ENCODE results near the gene NOX5. TPM values are rescaled to one million over a fixed set of nuclear protein-coding genes. Genes with fewer than 3 reads are reported as not detected.

Gene NOX5
- total and polyA plus RNA-seq, 2 of the 4 experiments (the other 2 are of a cell fraction), result 0.07 TPM; not detected in 1

DNA sequence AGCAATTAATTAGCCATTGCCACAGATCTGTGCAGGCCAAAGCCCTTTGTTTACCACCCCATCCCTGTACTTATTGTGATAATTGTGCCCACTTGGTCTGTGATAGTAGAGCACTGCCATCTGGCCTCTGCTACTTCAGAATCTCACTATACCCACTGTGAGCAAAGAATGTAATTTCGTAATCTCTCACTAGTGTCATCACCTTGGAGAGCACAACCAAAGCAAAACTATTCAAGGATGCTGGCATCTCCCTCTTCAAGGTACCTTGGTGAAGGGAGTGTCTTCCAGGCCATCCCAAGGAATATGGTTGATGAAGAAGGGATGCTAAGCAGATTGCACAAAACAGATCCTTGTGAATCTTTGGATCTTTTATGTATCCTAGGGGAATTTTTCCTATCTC lies 34.7 kb upstream of the NOX5 start:
- no peaks in the 10 kb centered on the region for H3K9me1 ChIP-seq (ENCODE audit: insufficient read depth, low read length)
- H4K5ac ChIP-seq (ENCODE audit: low read depth, low read length), result no peak overlapping the region
- no peaks in the 10 kb centered on the region for H3K79me1 ChIP-seq (ENCODE audit: low read depth in 1 of 2, low read length in 2 of 2)
- H3K4me1 ChIP-seq (ENCODE audit: control insufficient read depth, insufficient read depth, low read length), result no peaks in the 10 kb centered on the region
- WGBS, 2 experiments (ENCODE audit: extremely low coverage in 2 of 2, insufficient read length in 1 of 2), result no CpG with 5 or more reads among the region's 1 CpG
- H3K9ac ChIP-seq (ENCODE audit: low read depth, low read length), result no peak overlapping the region
- H3K4me2 ChIP-seq (ENCODE audit: low read depth, low read length), result no peak overlapping the region
- ChIA-PET POLR2A (ENCODE audit: unreplicated experiment) (no interaction called here), CTCF (no interaction called here)
- H2BK20ac ChIP-seq (ENCODE audit: low read depth, low read length), result no peak overlapping the region
- TF ChIP-seq RFX5 (IDR thresholded peaks at IDR 0.05; ENCODE audit: low read depth, low read length) (no peak), MXI1 (IDR thresholded peaks at IDR 0.05; ENCODE audit: borderline replicate concordance, low read depth, low read length) (no peak), MAZ (IDR thresholded peaks at IDR 0.05; ENCODE audit: borderline replicate concordance, low read depth, low read length) (no peak), FOS (IDR thresholded peaks at IDR 0.05; ENCODE audit: low read depth, low read length) (no peak), USF2 (IDR thresholded peaks at IDR 0.05; ENCODE audit: low read depth, low read length) (no peak), ELK1 (IDR thresholded peaks at IDR 0.05; ENCODE audit: borderline replicate concordance, low read depth, low read length) (no peak), POLR2A (IDR thresholded peaks at IDR 0.05; ENCODE audit: low read depth, low read length) (no peak), RAD21 (IDR thresholded peaks at IDR 0.05; ENCODE audit: low read length) (no peak), SMC3 (IDR thresholded peaks at IDR 0.05; ENCODE audit: low read depth, low read length) (no peak), MAFK (IDR thresholded peaks at IDR 0.05; ENCODE audit: low read depth, low read length) (no peak), RCOR1 (IDR thresholded peaks at IDR 0.05; ENCODE audit: insufficient replicate concordance, low read length) (no peak), CEBPB (IDR thresholded peaks at IDR 0.05; ENCODE audit: low read depth, low read length) (no peak), BHLHE40 (IDR thresholded peaks at IDR 0.05; ENCODE audit: low read depth, low read length) (no peak), NFE2L2 (IDR thresholded peaks at IDR 0.05; ENCODE audit: low read depth, low read length) (no peak), CHD1 (IDR thresholded peaks at IDR 0.05; ENCODE audit: low read depth, low read length) (no peak)
- TF ChIP-seq, protein P1, sequence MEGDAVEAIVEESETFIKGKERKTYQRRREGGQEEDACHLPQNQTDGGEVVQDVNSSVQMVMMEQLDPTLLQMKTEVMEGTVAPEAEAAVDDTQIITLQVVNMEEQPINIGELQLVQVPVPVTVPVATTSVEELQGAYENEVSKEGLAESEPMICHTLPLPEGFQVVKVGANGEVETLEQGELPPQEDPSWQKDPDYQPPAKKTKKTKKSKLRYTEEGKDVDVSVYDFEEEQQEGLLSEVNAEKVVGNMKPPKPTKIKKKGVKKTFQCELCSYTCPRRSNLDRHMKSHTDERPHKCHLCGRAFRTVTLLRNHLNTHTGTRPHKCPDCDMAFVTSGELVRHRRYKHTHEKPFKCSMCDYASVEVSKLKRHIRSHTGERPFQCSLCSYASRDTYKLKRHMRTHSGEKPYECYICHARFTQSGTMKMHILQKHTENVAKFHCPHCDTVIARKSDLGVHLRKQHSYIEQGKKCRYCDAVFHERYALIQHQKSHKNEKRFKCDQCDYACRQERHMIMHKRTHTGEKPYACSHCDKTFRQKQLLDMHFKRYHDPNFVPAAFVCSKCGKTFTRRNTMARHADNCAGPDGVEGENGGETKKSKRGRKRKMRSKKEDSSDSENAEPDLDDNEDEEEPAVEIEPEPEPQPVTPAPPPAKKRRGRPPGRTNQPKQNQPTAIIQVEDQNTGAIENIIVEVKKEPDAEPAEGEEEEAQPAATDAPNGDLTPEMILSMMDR (conservative IDR thresholded peaks at IDR 0.05; ENCODE audit: low read depth, low read length), result no peak
- in situ Hi-C loops (cut with MboI; ENCODE audit: low sequenced_read_pairs), result no loop called here
- no peak overlapping the region for H3K4ac ChIP-seq (ENCODE audit: low read depth, low read length)
- DNase-seq (no peak), ATAC-seq (ENCODE audit: low read depth) (no peak)
- no peak overlapping the region for H2BK120ac ChIP-seq (ENCODE audit: low read depth, low read length)
- H3K14ac ChIP-seq (replicated peaks; ENCODE audit: low read depth, low read length), result no peak overlapping the region
- H3K4me3 ChIP-seq (ENCODE audit: insufficient read depth, low read depth, low read length), result no peak overlapping the region
- no peak overlapping the region for H2AK5ac ChIP-seq (ENCODE audit: low read depth, low read length)
- H3K9me3 ChIP-seq (ENCODE audit: control insufficient read depth, insufficient read depth, low read length), result 0 out of 2 replicates have a peak, but pooled peaks cover 2% of the 10 kb centered on the region
- no peak overlapping the region for H3K18ac ChIP-seq (ENCODE audit: low read depth, low read length)
- H3K27me3 ChIP-seq (ENCODE audit: control insufficient read depth, insufficient read depth, low read length), result peaks cover 15% of the 10 kb centered on the region
- H3K36me3 ChIP-seq (ENCODE audit: control insufficient read depth, insufficient read depth, low read length), result no peaks in the 10 kb centered on the region
- no peak overlapping the region for H2BK5ac ChIP-seq (ENCODE audit: low read depth, low read length, poor library complexity, severe bottlenecking)
- intact Hi-C loops (cut with micrococcal nuclease), result no loop called here
- no peak overlapping the region for H2AK9ac ChIP-seq (replicated peaks; ENCODE audit: low read depth, low read length, poor library complexity)
- H4K8ac ChIP-seq (ENCODE audit: low read depth in 2 of 2, low read length in 2 of 2), result no peak overlapping the region
- no peak overlapping the region for H2BK15ac ChIP-seq (ENCODE audit: low read depth, low read length)
- no peak overlapping the region for H4K91ac ChIP-seq (ENCODE audit: insufficient read depth, low read depth, low read length)
- no peak overlapping the region for H3K27ac ChIP-seq (ENCODE audit: insufficient read depth, low read length)
- no TSS peak for BruUV-seq (replicated peaks)
- dilution Hi-C loops (cut with HindIII; ENCODE audit: low sequenced_read_pairs, unreplicated experiment), result no loop called here
- no peaks in the 10 kb centered on the region for H4K20me1 ChIP-seq (ENCODE audit: insufficient read depth, low read length)
- H3K56ac ChIP-seq (ENCODE audit: extremely low read depth, insufficient read depth, low read length), result no peak overlapping the region
- no peak overlapping the region for H3K23ac ChIP-seq (ENCODE audit: low read depth, low read length)
- no peak overlapping the region for H2AFZ ChIP-seq (replicated peaks; ENCODE audit: low read length, poor library complexity)
